Spleen (tissue), 11 donors: ENCODE measurements around the gene KRT31. TPM values are rescaled to one million over a fixed set of nuclear protein-coding genes. Genes with fewer than 3 reads are reported as not detected.

ENCODE experiments used
- DNase-seq: peaks from one replicate; pipeline ENCODE4 v3.0.0-alpha.2; 2020
- H3K27ac ChIP-seq, 8 donors: fragments of 200-600 bp; sonication (generic) in 7 of 8; 1 replicate in 4 of 8; 2 replicates in 4 of 8; pipeline versions ENCODE4 v1.5.0 to v1.8.0; 2016 to 2021; ENCODE audit warnings: inconsistent platforms in 4 of 8, mild to moderate bottlenecking in 4 of 8, moderate library complexity in 1 of 8
- H3K27me3 ChIP-seq, 7 donors: fragments of 200-600 bp; sonication (generic) in 6 of 7; replicated peaks in 1 of 7; 1 replicate in 4 of 7; 2 replicates in 3 of 7; pipeline versions ENCODE4 v1.5.0 to v1.8.0; 2016 to 2021; ENCODE audit warnings: inconsistent platforms in 3 of 7, mild to moderate bottlenecking in 1 of 7
- H3K36me3 ChIP-seq, 6 donors: fragments of 200-600 bp; sonication (generic) in 5 of 6; 1 replicate in 4 of 6; 2 replicates in 2 of 6; pipeline versions ENCODE4 v1.5.0 to v1.8.0; 2016 to 2021; ENCODE audit warnings: inconsistent platforms in 2 of 6
- H3K4me1 ChIP-seq, 6 donors: fragments of 200-600 bp; sonication (generic) in 5 of 6; 1 replicate in 3 of 6; 2 replicates in 3 of 6; pipeline versions ENCODE4 v1.5.0 to v1.8.0; 2016 to 2021; ENCODE audit warnings: inconsistent platforms in 3 of 6
- H3K4me3 ChIP-seq, 8 donors: fragments of 200-600 bp; sonication (generic) in 7 of 8; 1 replicate in 4 of 8; 2 replicates in 4 of 8; pipeline versions ENCODE4 v1.5.0 to v1.8.0; 2016 to 2021; ENCODE audit warnings: inconsistent platforms in 4 of 8, mild to moderate bottlenecking in 4 of 8, moderate library complexity in 2 of 8
- H3K9me3 ChIP-seq, 8 donors: fragments of 200-600 bp; sonication (generic) in 7 of 8; 1 replicate in 4 of 8; 2 replicates in 4 of 8; pipeline versions ENCODE4 v1.5.0 to v1.8.0; 2016 to 2021; ENCODE audit warnings: inconsistent platforms in 4 of 8
- POLR2A ChIP-seq, 3 donors: fragments of 450-650 bp; IDR thresholded peaks; one replicate each; pipeline ENCODE4 v1.5.1; 2017; ENCODE audit warnings: antibody characterized with exemption in 3 of 3, mild to moderate bottlenecking in 1 of 3
- POLR2AphosphoS5 ChIP-seq, 3 donors: sonication (generic); formaldehyde crosslinking; IDR thresholded peaks; one replicate each; pipeline ENCODE4 v1.5.1; 2017; ENCODE audit warnings: antibody characterized with exemption in 3 of 3
- WGBS, 5 donors: extraction: QIAGEN DNeasy Blood & Tissue Kit in 3 of 5; methylation state at CpG; one replicate each; pipeline versions ENCODE4 v1.1.5 to v1.1.7; 2013 to 2018; 5-methylcytosine and 5-hydroxymethylcytosine counted together
- intact Hi-C: fragments of 100-400 bp; cut with DNase I; formaldehyde crosslinking; loops from one replicate; pipeline ENCODE4 v1.15.0; 2023; ENCODE audit warnings: low total_unique reads
- polyA plus RNA-seq, 3 donors: library from polyadenylated mRNA; stranded (reverse); fragments of 200-250 nt; gene quantifications; one replicate each; pipeline ENCODE4 v1.2.1, GENCODE V29; 2013
- total RNA-seq, 7 donors: library from RNA; depleted of rRNA in 3 of 7; stranded (reverse); fragments of >200 nt in 3 of 7; fragmentation: NEBNext Ultra II Directional in 4 of 7; extraction: Animal tissue kit (Norgen Biotek cat#: 25700) in 4 of 7; gene quantifications; one replicate each; pipeline versions ENCODE4 v1.1.0 to v1.2.1, GENCODE V29; 2016 to 2021
- TF ChIP-seq, protein P1 (sequence below), 11 experiments: fragments of 200-600 bp in 7 of 11; fragments of 450-650 bp in 4 of 11; sonication (generic) in 4 of 11; IDR thresholded peaks in 8 of 11; conservative IDR thresholded peaks in 3 of 11; 1 replicate in 7 of 11; 2 replicates in 4 of 11; pipeline versions ENCODE4 v1.4.0 to v1.8.0; 2016 to 2021; ENCODE audit warnings: antibody characterized with exemption in 11 of 11, inconsistent platforms in 4 of 11, mild to moderate bottlenecking in 1 of 11
- donor health status: healthy with polysubstance abuse.
- donor health status: DM: no; HTN: no; CAD: no; lungs with moderate emphysema.
- donor health status: DM: no; HTN: no; CAD: no.
- donor health status: Bipolar disorder and iron deficiency.
- donor health status: healthy.
- donor health status: DM: no; HTN: no; CAD: no.
- donor health status: DM: yes; HTN: yes; CAD: no.

KRT31 gene
- total and polyA plus RNA-seq, 10 donors, result not detected

- no peak for DNase-seq
- H3K36me3 ChIP-seq, result no peaks in the 10 kb centered on the region
- no peak for TF ChIP-seq POLR2AphosphoS5 (IDR thresholded peaks at IDR 0.05)
- TF ChIP-seq, protein P1, sequence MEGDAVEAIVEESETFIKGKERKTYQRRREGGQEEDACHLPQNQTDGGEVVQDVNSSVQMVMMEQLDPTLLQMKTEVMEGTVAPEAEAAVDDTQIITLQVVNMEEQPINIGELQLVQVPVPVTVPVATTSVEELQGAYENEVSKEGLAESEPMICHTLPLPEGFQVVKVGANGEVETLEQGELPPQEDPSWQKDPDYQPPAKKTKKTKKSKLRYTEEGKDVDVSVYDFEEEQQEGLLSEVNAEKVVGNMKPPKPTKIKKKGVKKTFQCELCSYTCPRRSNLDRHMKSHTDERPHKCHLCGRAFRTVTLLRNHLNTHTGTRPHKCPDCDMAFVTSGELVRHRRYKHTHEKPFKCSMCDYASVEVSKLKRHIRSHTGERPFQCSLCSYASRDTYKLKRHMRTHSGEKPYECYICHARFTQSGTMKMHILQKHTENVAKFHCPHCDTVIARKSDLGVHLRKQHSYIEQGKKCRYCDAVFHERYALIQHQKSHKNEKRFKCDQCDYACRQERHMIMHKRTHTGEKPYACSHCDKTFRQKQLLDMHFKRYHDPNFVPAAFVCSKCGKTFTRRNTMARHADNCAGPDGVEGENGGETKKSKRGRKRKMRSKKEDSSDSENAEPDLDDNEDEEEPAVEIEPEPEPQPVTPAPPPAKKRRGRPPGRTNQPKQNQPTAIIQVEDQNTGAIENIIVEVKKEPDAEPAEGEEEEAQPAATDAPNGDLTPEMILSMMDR (IDR thresholded peaks at IDR 0.05 in 8 of 11, conservative IDR thresholded peaks at IDR 0.05 in 3 of 11), result no peak
- TF ChIP-seq POLR2A (IDR thresholded peaks at IDR 0.05), result no peak
- 75 to 88% (median 80%) methylated on average over 4 of the region's 4 CpGs for WGBS, 5 donors
- intact Hi-C loops, result no loop called here
- no peak overlapping the region for H3K27ac ChIP-seq
- no peak overlapping the region for H3K4me3 ChIP-seq
- no peaks in the 10 kb centered on the region for H3K9me3 ChIP-seq
- no peaks in the 10 kb centered on the region for H3K4me1 ChIP-seq
- H3K27me3 ChIP-seq, result peaks cover 0 to 33% (median 0%) of the 10 kb centered on the region in 7 donors
These were observed 45.3 kb upstream of the KRT31 start for GRCh38 chr17:41442739-41443138.

DNA sequence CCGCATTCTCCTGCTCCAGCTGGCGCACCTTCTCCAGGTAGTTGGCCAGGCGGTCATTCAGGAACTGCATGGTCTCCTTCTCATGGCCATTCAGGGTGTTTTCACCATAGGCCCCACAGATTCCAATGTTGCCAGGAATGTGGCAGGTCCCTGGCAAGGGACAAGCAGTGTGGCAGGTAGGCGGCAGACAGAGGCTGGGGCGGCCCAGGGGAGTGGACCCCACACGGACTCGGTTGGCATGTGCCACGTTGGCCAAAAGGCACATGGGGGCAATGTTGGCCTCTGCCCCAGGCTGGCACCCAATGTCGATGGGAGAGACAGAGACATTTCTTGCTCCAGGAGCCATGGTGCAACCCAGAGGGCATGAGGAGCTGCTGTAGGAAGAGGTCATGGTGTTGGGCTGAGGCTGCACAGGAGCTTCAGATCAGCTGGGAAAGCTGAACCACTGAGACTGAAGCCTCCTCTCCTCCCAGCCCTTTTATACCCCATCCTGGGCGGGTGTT, 43.2 kb upstream of the KRT31 start, which contains the start of gene KRT38:
KRT38 (minus strand) TSS at position 453 of the 503 bp plus-strand sequence; CDS start at position 391, 62 bp downstream.
- intact Hi-C loops, result no loop called here
- WGBS, 5 donors, result 89 to 96% (median 91%) methylated on average over 8 to 10 of the region's 10 CpGs

DNA sequence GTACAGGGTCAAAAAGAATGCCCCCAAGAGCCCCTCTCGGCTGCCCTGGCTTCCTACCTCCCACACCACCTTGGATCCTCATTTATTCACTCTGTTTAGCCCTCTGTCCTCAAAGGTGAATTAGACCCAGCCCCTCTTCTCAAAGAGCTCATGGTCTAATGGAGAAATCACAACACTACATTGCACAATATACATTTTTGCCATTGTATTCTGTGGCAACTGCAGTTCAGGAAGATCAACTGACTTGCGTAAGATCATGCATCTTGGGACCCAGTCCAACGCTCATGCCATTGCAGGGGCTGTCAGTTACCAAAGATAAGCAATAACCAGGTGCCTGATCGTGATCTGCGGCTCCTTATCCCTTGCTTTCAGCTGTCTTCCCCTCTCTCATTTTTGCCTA, 42.0 kb upstream of the KRT31 start:
- H3K4me1 ChIP-seq, result no peaks in the 10 kb centered on the region
- H3K36me3 ChIP-seq, result no peaks in the 10 kb centered on the region
- no peak for TF ChIP-seq POLR2AphosphoS5 (IDR thresholded peaks at IDR 0.05)
- no peak for TF ChIP-seq POLR2A (IDR thresholded peaks at IDR 0.05)
- TF ChIP-seq, protein P1 (IDR thresholded peaks at IDR 0.05 in 8 of 11, conservative IDR thresholded peaks at IDR 0.05 in 3 of 11), result no peak
- intact Hi-C loops, result no loop called here
- 42 to 68% (median 63%) methylated on average over 4 to 5 of the region's 5 CpGs for WGBS, 5 donors
- H3K27ac ChIP-seq, result no peak overlapping the region
- peaks cover 0 to 19% (median 0%) of the 10 kb centered on the region in 7 donors for H3K27me3 ChIP-seq
- DNase-seq, result no peak
- H3K4me3 ChIP-seq, result no peak overlapping the region
- H3K9me3 ChIP-seq, result no peaks in the 10 kb centered on the region

More for the DNA sequence above, 43.2 kb upstream of the KRT31 start, which contains the start of gene KRT38:
- Histone ChIP-seq H3K4me3 (no peak within 1 kb of the TSS), H3K36me3 (no peaks in the 10 kb centered on the region), H3K27ac (no peak within 1 kb of the TSS), H3K4me1 (no peaks in the 10 kb centered on the region), H3K27me3 (peaks cover 0 to 29% (median 0%) of the 10 kb centered on the region in 7 donors), H3K9me3 (no peaks in the 10 kb centered on the region)
- no peak for DNase-seq
- TF ChIP-seq, protein P1 (IDR thresholded peaks at IDR 0.05 in 8 of 11, conservative IDR thresholded peaks at IDR 0.05 in 3 of 11), result no peak
- TF ChIP-seq POLR2AphosphoS5 (IDR thresholded peaks at IDR 0.05) (no peak), POLR2A (IDR thresholded peaks at IDR 0.05) (no peak)

DNA sequence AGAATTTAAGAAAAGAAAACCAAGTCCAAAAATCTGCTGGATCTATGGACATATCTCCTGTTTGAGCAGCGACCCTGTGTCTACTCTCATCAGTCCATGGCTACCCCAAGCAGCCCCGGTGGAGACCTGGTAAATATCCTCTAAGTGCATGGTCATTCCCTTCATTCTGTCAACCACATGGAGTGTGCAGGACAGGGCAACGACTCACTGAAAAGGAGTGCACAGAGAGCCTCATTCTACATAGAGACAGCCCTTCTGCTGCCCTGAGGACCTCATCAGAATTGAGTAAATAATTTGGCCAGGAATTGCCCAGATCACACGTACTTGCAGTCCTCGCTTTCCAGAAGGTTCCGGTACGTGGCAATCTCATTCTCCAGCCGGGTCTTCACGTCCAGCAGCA, 40.4 kb upstream of the KRT31 start:
- DNase-seq, result no peak
- H3K4me1 ChIP-seq, result peaks cover 0 to 4% (median 0%) of the 10 kb centered on the region in 6 donors
- H3K9me3 ChIP-seq, result no peaks in the 10 kb centered on the region
- no peak overlapping the region for H3K4me3 ChIP-seq
- intact Hi-C loops, result no loop called here
- H3K27ac ChIP-seq, result no peak overlapping the region
- TF ChIP-seq, protein P1 (IDR thresholded peaks at IDR 0.05 in 8 of 11, conservative IDR thresholded peaks at IDR 0.05 in 3 of 11), result no peak
- no peak for TF ChIP-seq POLR2A (IDR thresholded peaks at IDR 0.05)
- H3K36me3 ChIP-seq, result no peaks in the 10 kb centered on the region
- 83 to 92% (median 87%) methylated on average over 9 of the region's 9 CpGs for WGBS, 5 donors
- H3K27me3 ChIP-seq, result peaks cover 0 to 13% (median 0%) of the 10 kb centered on the region in 7 donors
